Activated T-cell treated with anti-CD3 and anti-CD28 coated beads, Interleukin-2, amount 50 U/mL, for 24 hours (primary cell): ENCODE data around the gene CCR8.
A peak's percentile ranks its signal among the peaks of the same experiment; 100 is the strongest.
"Not testable (repeated sequence)": the region's sequence is repeated elsewhere in the genome, so short reads cannot be mapped to it uniquely, and the experiment has no call there.

Experiments used
- DNase-seq: peaks from one replicate; pipeline ENCODE4 v3.0.0-alpha.2; 2020
- H3K27ac Mint-ChIP-seq: 2 replicates; pipeline ENCODE4 v1.8.0; 2020; ENCODE audit warnings: mild to moderate bottlenecking, mixed read lengths
- H3K27me3 Mint-ChIP-seq: 2 replicates; pipeline ENCODE4 v1.8.0; 2020; ENCODE audit warnings: mixed read lengths
- H3K36me3 Mint-ChIP-seq: 2 replicates; pipeline ENCODE4 v1.8.0; 2020; ENCODE audit warnings: low read depth, mixed read lengths
- H3K4me1 Mint-ChIP-seq: 2 replicates; pipeline ENCODE4 v1.8.0; 2020; ENCODE audit warnings: low read depth, mixed read lengths
- H3K4me3 Mint-ChIP-seq: 2 replicates; pipeline ENCODE4 v1.8.0; 2020; ENCODE audit warnings: mild to moderate bottlenecking, moderate library complexity, mixed read lengths
- H3K9me3 Mint-ChIP-seq: 2 replicates; pipeline ENCODE4 v1.8.0; 2020; ENCODE audit warnings: mixed read lengths

The CCR8 gene

DNA sequence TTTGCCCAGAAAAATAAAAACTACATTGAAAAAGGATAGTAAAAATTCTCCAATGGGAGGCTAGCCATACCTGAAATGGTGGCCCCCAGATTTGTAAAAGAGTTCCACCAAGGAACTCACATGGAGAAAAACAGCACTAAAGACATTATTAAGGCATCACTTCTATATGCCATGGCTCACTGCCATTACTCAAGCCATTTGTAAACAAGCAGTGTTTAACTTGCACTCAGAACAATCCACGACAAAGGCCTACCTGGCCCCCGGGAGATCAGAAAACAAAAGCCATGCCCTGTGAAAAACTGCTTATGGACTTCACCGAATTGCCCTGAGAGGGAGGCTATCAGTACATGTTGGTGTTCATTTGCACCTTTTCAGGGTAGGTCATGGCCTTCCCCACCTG is 19.6 kb downstream of the CCR8 start:
- H3K4me3 Mint-ChIP-seq = no peak overlapping the region
- no peaks in the 10 kb centered on the region for H3K36me3 Mint-ChIP-seq
- no peaks in the 10 kb centered on the region for H3K27me3 Mint-ChIP-seq
- H3K4me1 Mint-ChIP-seq = peaks cover 38% of the 10 kb centered on the region
- no peak overlapping the region for H3K27ac Mint-ChIP-seq
- H3K9me3 Mint-ChIP-seq = no peaks in the 10 kb centered on the region
- DNase-seq = no peak

- no peak for DNase-seq
- no peak overlapping the region for H3K4me3 Mint-ChIP-seq
- no peaks in the 10 kb centered on the region for H3K9me3 Mint-ChIP-seq
- H3K36me3 Mint-ChIP-seq = no peaks in the 10 kb centered on the region
- no peaks in the 10 kb centered on the region for H3K27me3 Mint-ChIP-seq
- H3K4me1 Mint-ChIP-seq = peaks cover 34% of the 10 kb centered on the region
- H3K27ac Mint-ChIP-seq = no peak overlapping the region
Observed at GRCh38 chr3:39350714-39351113, 21.2 kb downstream of the CCR8 start.

GRCh38 chr3:39351134-39351533 is 21.6 kb downstream of the CCR8 start:
- H3K27me3 Mint-ChIP-seq, H3K4me3 Mint-ChIP-seq, H3K9me3 Mint-ChIP-seq, DNase-seq, H3K36me3 Mint-ChIP-seq, H3K27ac Mint-ChIP-seq: not testable (repeated sequence)
- peaks cover 32% of the 10 kb centered on the region for H3K4me1 Mint-ChIP-seq

GRCh38 chr3:39353168-39353927 is 23.8 kb downstream of the CCR8 start:
- not testable (repeated sequence) for H3K4me3 Mint-ChIP-seq, H3K27ac Mint-ChIP-seq, H3K27me3 Mint-ChIP-seq, DNase-seq, H3K36me3 Mint-ChIP-seq, H3K9me3 Mint-ChIP-seq
- H3K4me1 Mint-ChIP-seq = peaks cover 23% of the 10 kb centered on the region

GRCh38 chr3:39358333-39358732 is 28.8 kb downstream of the CCR8 start:
- no peak overlapping the region for H3K27ac Mint-ChIP-seq
- no peaks in the 10 kb centered on the region for H3K36me3 Mint-ChIP-seq
- DNase-seq = no peak
- H3K4me3 Mint-ChIP-seq = no peak overlapping the region
- H3K4me1 Mint-ChIP-seq = peaks cover 42% of the 10 kb centered on the region
- H3K9me3 Mint-ChIP-seq = no peaks in the 10 kb centered on the region
- H3K27me3 Mint-ChIP-seq = no peaks in the 10 kb centered on the region

GRCh38 chr3:39361252-39361927 is 31.9 kb downstream of the CCR8 start:
- peak overlapping the region; percentile 88 for H3K27ac Mint-ChIP-seq
- H3K4me3 Mint-ChIP-seq = peak overlapping the region; percentile 43
- H3K4me1 Mint-ChIP-seq = peaks cover 42% of the 10 kb centered on the region
- DNase-seq = peak; percentile 45
- H3K9me3 Mint-ChIP-seq = no peaks in the 10 kb centered on the region
- H3K36me3 Mint-ChIP-seq = no peaks in the 10 kb centered on the region
- H3K27me3 Mint-ChIP-seq = no peaks in the 10 kb centered on the region

DNA sequence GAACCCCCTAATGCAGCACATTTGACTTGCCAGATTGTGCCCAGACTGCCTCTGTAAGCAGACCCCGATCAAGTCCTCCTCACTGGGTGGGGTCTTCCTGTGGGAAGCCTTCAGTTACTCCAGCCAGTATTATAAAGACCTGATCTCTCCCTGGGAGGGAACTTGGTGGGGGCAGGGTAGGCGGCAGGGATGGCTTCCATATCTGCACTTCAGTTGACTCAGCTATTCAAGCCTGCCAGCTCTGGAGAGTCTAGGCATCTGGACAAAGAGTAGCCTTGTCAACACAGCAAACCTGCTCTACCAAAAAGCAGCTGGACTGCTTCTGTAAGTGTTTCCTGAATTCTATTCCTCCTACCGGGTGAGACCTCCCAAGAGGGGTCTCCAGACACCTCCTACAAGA is 32.7 kb downstream of the CCR8 start:
- peak overlapping the region; percentile 88 for H3K27ac Mint-ChIP-seq
- H3K9me3 Mint-ChIP-seq = no peaks in the 10 kb centered on the region
- no peaks in the 10 kb centered on the region for H3K27me3 Mint-ChIP-seq
- no peaks in the 10 kb centered on the region for H3K36me3 Mint-ChIP-seq
- no peak overlapping the region for H3K4me3 Mint-ChIP-seq
- peaks cover 41% of the 10 kb centered on the region for H3K4me1 Mint-ChIP-seq
- DNase-seq = no peak

- Mint-ChIP-seq H3K27ac (no peak overlapping the region), H3K4me1 (peaks cover 35% of the 10 kb centered on the region), H3K4me3 (no peak overlapping the region), H3K27me3 (no peaks in the 10 kb centered on the region), H3K36me3 (no peaks in the 10 kb centered on the region), H3K9me3 (no peaks in the 10 kb centered on the region)
- no peak for DNase-seq
Observed at GRCh38 chr3:39362812-39363211, 33.3 kb downstream of the CCR8 start.

- H3K27me3 Mint-ChIP-seq, H3K9me3 Mint-ChIP-seq, DNase-seq, H3K4me3 Mint-ChIP-seq, H3K27ac Mint-ChIP-seq, H3K4me1 Mint-ChIP-seq, H3K36me3 Mint-ChIP-seq: not testable (repeated sequence)
Observed at GRCh38 chr3:39370450-39370849, 40.9 kb downstream of the CCR8 start.

- Mint-ChIP-seq H3K4me3 (no peak overlapping the region), H3K27ac (no peak overlapping the region), H3K9me3 (peaks cover 2% of the 10 kb centered on the region), H3K36me3 (no peaks in the 10 kb centered on the region), H3K27me3 (no peaks in the 10 kb centered on the region), H3K4me1 (peaks cover under 1% of the 10 kb centered on the region)
- no peak for DNase-seq
Observed at GRCh38 chr3:39372833-39373232, 43.3 kb downstream of the CCR8 start.

DNA sequence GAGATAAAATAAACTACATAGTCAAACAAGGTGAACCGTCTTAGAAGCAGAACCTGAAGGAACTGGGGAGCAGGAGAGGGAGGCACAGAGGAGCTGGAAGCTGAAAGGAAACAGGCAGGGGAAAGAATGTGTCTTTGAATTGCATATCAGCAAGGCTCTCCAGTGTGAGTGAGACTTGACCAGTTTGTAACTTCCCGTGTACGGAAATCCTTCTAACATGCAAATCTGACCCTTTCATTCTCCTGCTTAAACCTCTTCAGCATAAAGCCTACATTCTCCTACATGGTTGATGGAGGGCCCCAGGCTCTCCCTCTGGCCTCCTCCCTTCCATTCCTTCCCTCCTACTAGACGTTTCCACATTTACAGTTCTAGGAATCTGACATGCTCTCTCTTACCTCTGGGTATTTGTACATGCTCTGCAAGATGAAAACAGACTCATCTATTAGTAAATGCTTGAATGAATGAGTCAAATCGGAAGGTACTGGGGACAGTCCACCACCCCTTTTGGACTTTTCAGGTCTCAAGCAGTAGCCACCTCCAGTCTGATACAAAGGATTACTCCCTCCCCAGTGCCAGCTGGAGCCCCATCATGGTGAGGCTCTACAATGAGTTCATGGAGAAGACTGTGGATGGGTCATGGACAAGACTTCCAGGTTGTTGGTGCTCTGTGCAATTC is 47.6 kb downstream of the CCR8 start:
- H3K27me3 Mint-ChIP-seq = no peaks in the 10 kb centered on the region
- no peak overlapping the region for H3K27ac Mint-ChIP-seq
- no peaks in the 10 kb centered on the region for H3K36me3 Mint-ChIP-seq
- DNase-seq = no peak
- H3K4me1 Mint-ChIP-seq = peaks cover 6% of the 10 kb centered on the region
- H3K9me3 Mint-ChIP-seq = no peaks in the 10 kb centered on the region
- H3K4me3 Mint-ChIP-seq = no peak overlapping the region

DNA sequence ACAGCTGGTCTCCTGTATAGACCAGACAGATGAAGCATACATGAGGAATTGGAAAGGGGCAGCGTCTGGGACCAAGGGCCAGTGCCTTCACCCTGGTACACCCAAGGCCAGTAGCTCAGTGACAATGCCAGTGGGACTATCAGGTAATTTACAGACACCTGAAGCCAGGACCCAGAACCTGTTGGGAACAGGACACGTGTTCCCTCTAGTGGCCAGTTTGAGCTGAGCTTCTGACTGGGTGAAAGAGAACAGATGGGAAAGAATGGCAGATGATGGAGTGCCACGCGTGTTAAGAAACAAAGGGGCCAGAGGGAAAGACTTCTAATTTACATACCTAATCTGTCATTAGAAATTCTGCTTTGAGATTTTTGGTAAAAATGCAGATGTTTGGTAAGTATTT is 48.6 kb downstream of the CCR8 start:
- Mint-ChIP-seq H3K9me3 (no peaks in the 10 kb centered on the region), H3K27me3 (no peaks in the 10 kb centered on the region), H3K27ac (no peak overlapping the region), H3K36me3 (no peaks in the 10 kb centered on the region), H3K4me1 (peaks cover 12% of the 10 kb centered on the region), H3K4me3 (no peak overlapping the region)
- DNase-seq = peak; percentile 59

- H3K4me1 Mint-ChIP-seq = peaks cover 12% of the 10 kb centered on the region
- no peaks in the 10 kb centered on the region for H3K9me3 Mint-ChIP-seq
- peaks cover 9% of the 10 kb centered on the region for H3K36me3 Mint-ChIP-seq
- H3K27me3 Mint-ChIP-seq = no peaks in the 10 kb centered on the region
- H3K4me3 Mint-ChIP-seq = no peak overlapping the region
- no peak for DNase-seq
- no peak overlapping the region for H3K27ac Mint-ChIP-seq
Observed at GRCh38 chr3:39378957-39379777, 49.7 kb downstream of the CCR8 start.

- Mint-ChIP-seq H3K36me3 (peaks cover 11% of the 10 kb centered on the region), H3K27me3 (no peaks in the 10 kb centered on the region), H3K9me3 (no peaks in the 10 kb centered on the region), H3K27ac (no peak overlapping the region), H3K4me1 (peaks cover 15% of the 10 kb centered on the region), H3K4me3 (no peak overlapping the region)
- no peak for DNase-seq
Observed at GRCh38 chr3:39379778-39380155, 50.3 kb downstream of the CCR8 start.
